ENCODE measurements around the gene PIGQ.
A peak's percentile ranks its signal among the peaks of the same experiment; 100 is the strongest.

PIGQ gene

DNA sequence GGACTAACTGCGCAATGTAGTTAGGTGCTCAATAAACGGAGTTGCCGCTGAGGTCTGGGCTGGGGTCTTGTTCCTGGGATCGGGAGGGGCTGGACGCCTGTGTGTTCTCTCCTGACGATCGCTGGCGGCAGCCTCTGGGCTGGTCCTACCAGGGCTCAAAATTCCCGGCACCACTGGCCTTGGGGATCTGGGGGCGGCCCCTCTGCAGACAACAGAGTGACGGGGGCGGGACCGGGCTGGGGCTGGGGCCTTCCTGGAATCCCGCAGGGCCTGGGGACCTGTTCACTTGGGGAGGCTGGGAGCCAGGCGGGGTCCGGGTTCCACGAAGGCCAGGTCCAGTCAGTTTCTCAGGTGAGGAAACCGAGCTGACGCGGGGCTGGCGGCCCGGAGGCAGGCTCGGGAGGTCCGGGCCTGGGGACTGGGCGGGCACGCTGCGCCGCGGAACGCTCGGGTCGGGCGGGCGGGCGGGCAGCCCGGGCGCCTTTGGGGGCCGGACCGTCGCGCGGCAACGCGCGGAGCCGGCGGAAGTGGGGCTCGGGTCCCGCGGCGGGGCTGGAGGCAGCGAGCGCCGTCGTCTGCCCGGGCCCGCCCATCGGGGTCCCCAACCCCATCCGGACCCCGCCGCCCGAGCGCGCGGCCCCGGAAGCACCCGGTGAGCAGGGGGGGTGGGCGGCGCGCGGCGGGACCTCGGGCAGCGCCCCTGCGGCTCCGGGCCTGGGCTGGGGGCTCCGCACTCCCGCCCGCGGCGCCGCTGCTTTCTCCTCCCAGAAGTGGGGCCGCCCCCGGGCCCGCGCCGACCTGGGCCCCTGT lies at the start of gene PIGQ:
PIGQ (plus strand) TSS at position 524 of the 810 bp plus-strand sequence. CDS start 4,107 bp downstream, outside the sequence.
- DNase-seq (ENCODE audit: low read depth) = peak; percentile 61

- DNase-seq (ENCODE audit: low read depth) = no peak
These were observed 48.9 kb upstream of the PIGQ start for GRCh38 chr16:520847-521246.

- no peak for DNase-seq (ENCODE audit: low read depth)
These were observed 48.2 kb upstream of the PIGQ start for GRCh38 chr16:521381-522210.

- DNase-seq (ENCODE audit: low read depth) = no peak
These were observed 47.3 kb upstream of the PIGQ start for GRCh38 chr16:522320-523096.

GRCh38 chr16:523097-523741 lies 46.5 kb upstream of the PIGQ start:
- DNase-seq (ENCODE audit: low read depth) = no peak

- DNase-seq (ENCODE audit: low read depth) = no peak
These were observed 45.3 kb upstream of the PIGQ start for GRCh38 chr16:524274-525040.

GRCh38 chr16:525123-525519 lies 44.6 kb upstream of the PIGQ start:
- DNase-seq (ENCODE audit: low read depth) = no peak

GRCh38 chr16:525520-526180 lies 44.1 kb upstream of the PIGQ start:
- DNase-seq (ENCODE audit: low read depth) = peak; percentile 23

DNA sequence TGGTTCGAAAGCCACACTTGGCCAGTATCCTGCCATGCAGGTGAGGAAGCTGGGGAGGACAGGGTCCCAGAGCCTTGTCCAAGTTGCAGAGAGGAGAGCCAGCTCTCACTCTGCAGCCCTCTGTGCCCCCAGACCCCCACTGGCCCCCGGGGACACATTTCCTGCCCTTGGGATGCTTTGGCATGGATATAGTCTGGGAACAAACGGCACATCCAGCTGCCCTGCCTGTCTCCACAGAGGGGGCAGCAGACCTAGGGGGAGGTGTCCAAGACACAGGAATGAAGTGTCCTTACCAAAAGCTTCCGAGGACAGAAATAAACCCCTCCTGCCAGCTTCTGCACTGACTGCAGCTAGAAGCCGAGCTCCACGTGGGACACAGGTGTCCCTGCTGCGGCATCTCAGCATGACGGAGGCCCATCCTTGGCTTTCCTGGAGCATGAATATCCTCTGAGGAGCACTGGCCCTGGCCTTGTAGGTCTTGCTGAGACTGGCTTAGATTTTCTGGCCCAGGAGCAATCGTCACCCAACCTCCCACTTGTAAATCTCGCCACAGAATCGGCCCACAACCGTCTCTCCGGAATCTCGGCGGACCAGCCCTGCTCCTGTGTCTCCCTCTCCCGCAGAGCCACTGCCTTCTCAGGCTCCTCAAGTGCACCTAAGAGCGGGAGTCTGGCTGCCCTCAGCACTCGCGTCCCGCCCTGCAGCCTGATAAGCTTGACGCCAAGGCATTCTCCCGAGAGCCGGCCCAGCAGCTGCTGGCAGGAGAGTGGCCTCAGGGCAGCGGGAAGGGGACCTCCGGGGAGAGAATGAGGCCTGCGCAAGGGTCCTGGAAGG lies 43.4 kb upstream of the PIGQ start:
- no peak for DNase-seq (ENCODE audit: low read depth)

GRCh38 chr16:527015-527903 lies 42.5 kb upstream of the PIGQ start, which contains the start of gene CAPN15:
Gene CAPN15, plus strand, starts transcription at chr16:527712. Its CDS starts 19,127 bp downstream, at chr16:546839.
- peak; percentile 75 for DNase-seq (ENCODE audit: low read depth)

DNA sequence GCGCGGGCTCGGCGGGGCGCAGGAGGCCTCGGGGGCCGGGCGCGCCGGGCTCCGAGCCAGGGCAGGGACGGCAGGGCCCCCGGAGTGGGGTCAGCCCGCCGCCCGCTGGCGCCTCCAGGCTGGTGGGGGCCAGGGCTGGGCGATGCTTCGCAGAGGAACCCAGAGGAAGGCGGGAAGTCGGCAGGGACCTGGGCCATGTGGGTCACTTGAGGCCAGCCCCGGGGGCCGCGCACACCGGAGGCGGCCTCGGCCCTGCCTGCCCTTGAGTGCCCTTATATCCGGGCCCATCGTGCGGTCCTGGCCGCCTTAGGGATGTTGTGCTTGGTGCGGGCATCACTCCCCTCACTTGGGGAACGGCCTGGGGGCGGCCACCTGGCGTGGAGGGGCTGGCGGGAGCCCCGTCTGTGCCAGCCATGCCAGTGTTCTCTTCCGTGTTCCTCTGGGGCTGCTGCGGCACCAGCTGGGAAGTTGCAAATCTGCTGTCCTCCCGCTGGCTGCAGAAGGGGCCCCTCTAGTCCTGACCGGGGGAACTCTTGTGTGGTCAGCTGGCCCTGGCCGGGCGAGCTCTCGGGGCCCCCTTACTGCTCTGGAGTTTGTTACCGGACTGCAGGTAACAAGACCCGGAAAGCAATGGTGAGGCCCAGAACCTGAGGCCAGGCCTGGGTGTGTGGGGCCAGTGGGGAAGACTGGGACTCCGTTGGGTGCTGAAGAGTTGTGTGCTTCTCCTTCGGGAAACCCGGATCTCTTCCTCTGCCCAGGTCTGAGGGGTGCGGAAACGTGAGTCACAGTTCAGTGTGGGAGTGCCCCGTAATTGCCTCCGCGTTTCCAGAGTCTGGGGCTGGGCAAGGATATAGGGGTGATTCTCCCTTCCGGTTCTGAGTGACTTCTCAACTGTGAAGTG lies 41.4 kb upstream of the PIGQ start:
- DNase-seq (ENCODE audit: low read depth) = peak; percentile 17

- no peak for DNase-seq (ENCODE audit: low read depth)
These were observed 40.7 kb upstream of the PIGQ start for GRCh38 chr16:529012-529575.

GRCh38 chr16:530111-530817 lies 39.5 kb upstream of the PIGQ start:
- DNase-seq (ENCODE audit: low read depth) = no peak

GRCh38 chr16:531494-532125 lies 38.2 kb upstream of the PIGQ start:
- DNase-seq (ENCODE audit: low read depth) = no peak

- no peak for DNase-seq (ENCODE audit: low read depth)
These were observed 36.2 kb upstream of the PIGQ start for GRCh38 chr16:533391-534123.
